ENCODE data around the gene FBXL20. TPM values are rescaled to one million over a fixed set of nuclear protein-coding genes. Genes with fewer than 3 reads are reported as not detected.
"Not testable (repeated sequence)": the region's sequence is repeated elsewhere in the genome, so short reads cannot be mapped to it uniquely, and the experiment has no call there.

Gene FBXL20
- total RNA-seq, 2 experiments from 2014 or later, result 14.2 to 15.4 TPM

GRCh38 chr17:39270923-39271322 lies 130.5 kb downstream of the FBXL20 start:
- Mint-ChIP-seq H3K27ac (no peak overlapping the region), H3K4me1 (ENCODE audit: low read depth) (no peaks in the 10 kb centered on the region), H3K9me3 (no peaks in the 10 kb centered on the region), H3K36me3 (ENCODE audit: low read depth) (peaks cover 3% of the 10 kb centered on the region), H3K27me3 (ENCODE audit: low read depth) (no peaks in the 10 kb centered on the region), H3K4me3 (no peak overlapping the region)
- intact Hi-C loops (cut with micrococcal nuclease), result loop anchor here (5.0 kb wide), 1 partner anchor 276 kb away; no protein-coding TSS in a partner anchor
- CTCF ChIA-PET, result interaction anchor here (1.0 to 1.2 kb wide), 2 partner anchors 11 to 14 kb away, joined by 3 read pairs; no protein-coding TSS in a partner anchor
- peak; percentile 33 for DNase-seq

- intact Hi-C loops (cut with micrococcal nuclease), result no loop called here
- no peaks in the 10 kb centered on the region for H3K4me1 Mint-ChIP-seq (ENCODE audit: low read depth)
- CTCF ChIA-PET, result interaction anchor here (0.6 to 1.7 kb wide), 2 partner anchors 20 kb away, joined by 4 to 6 read pairs; no protein-coding TSS in a partner anchor
These were observed 137.3 kb downstream of the FBXL20 start for GRCh38 chr17:39264119-39264518.

GRCh38 chr17:39261286-39261685 lies 140.1 kb downstream of the FBXL20 start:
- peak; percentile 42 for DNase-seq
- Mint-ChIP-seq H3K4me1 (ENCODE audit: low read depth) (no peaks in the 10 kb centered on the region), H3K36me3 (ENCODE audit: low read depth) (peaks cover 6% of the 10 kb centered on the region), H3K27me3 (ENCODE audit: low read depth) (no peaks in the 10 kb centered on the region), H3K27ac (no peak overlapping the region), H3K4me3 (no peak overlapping the region), H3K9me3 (no peaks in the 10 kb centered on the region)
- intact Hi-C loops (cut with micrococcal nuclease), result no loop called here
- CTCF ChIA-PET, result interaction anchor here (1.3 kb wide), 1 partner anchor 17 kb away, joined by 3 read pairs; no protein-coding TSS in a partner anchor

More at GRCh38 chr17:39264119-39264518, 137.3 kb downstream of the FBXL20 start:
- Mint-ChIP-seq H3K27me3 (ENCODE audit: low read depth) (no peaks in the 10 kb centered on the region), H3K4me3 (no peak overlapping the region), H3K27ac (no peak overlapping the region), H3K9me3 (no peaks in the 10 kb centered on the region), H3K36me3 (ENCODE audit: low read depth) (peaks cover 4% of the 10 kb centered on the region)
- DNase-seq, result no peak

- DNase-seq, result no peak
- no peaks in the 10 kb centered on the region for H3K27me3 Mint-ChIP-seq (ENCODE audit: low read depth)
- intact Hi-C loops (cut with micrococcal nuclease), result no loop called here
- H3K4me3 Mint-ChIP-seq, result no peak overlapping the region
- CTCF ChIA-PET, result interaction anchor here (1.1 to 23.8 kb wide), 3 partner anchors 8 to 47 kb away, joined by 3 to 502 read pairs (median 5); no protein-coding TSS in a partner anchor
- H3K27ac Mint-ChIP-seq, result no peak overlapping the region
- no peaks in the 10 kb centered on the region for H3K9me3 Mint-ChIP-seq
- no peaks in the 10 kb centered on the region for H3K4me1 Mint-ChIP-seq (ENCODE audit: low read depth)
- H3K36me3 Mint-ChIP-seq (ENCODE audit: low read depth), result peaks cover 1% of the 10 kb centered on the region
These were observed 148.5 kb downstream of the FBXL20 start for GRCh38 chr17:39252788-39253460.

GRCh38 chr17:39251997-39252396 lies 149.4 kb downstream of the FBXL20 start:
- no peaks in the 10 kb centered on the region for H3K9me3 Mint-ChIP-seq
- no peak overlapping the region for H3K27ac Mint-ChIP-seq
- CTCF ChIA-PET, result interaction anchor here (0.7 to 23.8 kb wide), 3 partner anchors 11 to 46 kb away, joined by 3 to 502 read pairs (median 3); no protein-coding TSS in a partner anchor
- no peak for DNase-seq
- intact Hi-C loops (cut with micrococcal nuclease), result no loop called here
- no peaks in the 10 kb centered on the region for H3K4me1 Mint-ChIP-seq (ENCODE audit: low read depth)
- H3K27me3 Mint-ChIP-seq (ENCODE audit: low read depth), result no peaks in the 10 kb centered on the region
- H3K4me3 Mint-ChIP-seq, result no peak overlapping the region
- H3K36me3 Mint-ChIP-seq (ENCODE audit: low read depth), result no peaks in the 10 kb centered on the region

- H3K36me3 Mint-ChIP-seq (ENCODE audit: low read depth); DNase-seq; H3K27me3 Mint-ChIP-seq (ENCODE audit: low read depth); intact Hi-C loops (cut with micrococcal nuclease); H3K27ac Mint-ChIP-seq; H3K4me3 Mint-ChIP-seq; H3K4me1 Mint-ChIP-seq (ENCODE audit: low read depth); H3K9me3 Mint-ChIP-seq: not testable (repeated sequence)
- CTCF ChIA-PET, result interaction anchor here (0.6 to 23.8 kb wide), 5 partner anchors 8 to 85 kb away, joined by 3 to 502 read pairs (median 3); no protein-coding TSS in a partner anchor
These were observed 151.3 kb downstream of the FBXL20 start for GRCh38 chr17:39250076-39250475.

GRCh38 chr17:39246274-39246673 lies 155.2 kb downstream of the FBXL20 start:
- CTCF ChIA-PET, result interaction anchor here (1.3 to 23.8 kb wide), 4 partner anchors 8 to 40 kb away, joined by 3 to 502 read pairs (median 65); no protein-coding TSS in a partner anchor
- no peak for DNase-seq
- Mint-ChIP-seq H3K27me3 (ENCODE audit: low read depth) (no peaks in the 10 kb centered on the region), H3K36me3 (ENCODE audit: low read depth) (no peaks in the 10 kb centered on the region), H3K9me3 (no peaks in the 10 kb centered on the region), H3K4me3 (no peak overlapping the region), H3K4me1 (ENCODE audit: low read depth) (peaks cover 7% of the 10 kb centered on the region), H3K27ac (no peak overlapping the region)
- intact Hi-C loops (cut with micrococcal nuclease), result no loop called here

- intact Hi-C loops (cut with micrococcal nuclease), result loop anchor here (1.0 to 5.0 kb wide), 3 partner anchors 10 to 263 kb away; no protein-coding TSS in a partner anchor
- H3K4me3 Mint-ChIP-seq, result no peak overlapping the region
- peaks cover 8% of the 10 kb centered on the region for H3K4me1 Mint-ChIP-seq (ENCODE audit: low read depth)
- DNase-seq, result peak; percentile 96
- CTCF ChIA-PET, result interaction anchor here (0.6 to 23.8 kb wide), 33 partner anchors 9 to 577 kb away, joined by 3 to 502 read pairs (median 4); partner anchors contain the start of genes PLXDC1 and RPL19
- H3K36me3 Mint-ChIP-seq (ENCODE audit: low read depth), result no peaks in the 10 kb centered on the region
- no peak overlapping the region for H3K27ac Mint-ChIP-seq
- no peaks in the 10 kb centered on the region for H3K9me3 Mint-ChIP-seq
- no peaks in the 10 kb centered on the region for H3K27me3 Mint-ChIP-seq (ENCODE audit: low read depth)
These were observed 156.5 kb downstream of the FBXL20 start for GRCh38 chr17:39244600-39245570.

GRCh38 chr17:39244016-39244599 lies 157.3 kb downstream of the FBXL20 start:
- CTCF ChIA-PET, result interaction anchor here (0.6 to 23.8 kb wide), 32 partner anchors 9 to 577 kb away, joined by 3 to 502 read pairs (median 4); partner anchors contain the start of genes PLXDC1 and RPL19
- Mint-ChIP-seq H3K4me3 (no peak overlapping the region), H3K4me1 (ENCODE audit: low read depth) (peaks cover 16% of the 10 kb centered on the region), H3K9me3 (no peaks in the 10 kb centered on the region), H3K27me3 (ENCODE audit: low read depth) (no peaks in the 10 kb centered on the region), H3K27ac (no peak overlapping the region), H3K36me3 (ENCODE audit: low read depth) (no peaks in the 10 kb centered on the region)
- no peak for DNase-seq
- intact Hi-C loops (cut with micrococcal nuclease), result loop anchor here (1.0 to 5.0 kb wide), 3 partner anchors 9 to 262 kb away; no protein-coding TSS in a partner anchor

- Mint-ChIP-seq H3K36me3 (ENCODE audit: low read depth) (no peaks in the 10 kb centered on the region), H3K9me3 (no peaks in the 10 kb centered on the region), H3K4me1 (ENCODE audit: low read depth) (peaks cover 24% of the 10 kb centered on the region), H3K27ac (no peak overlapping the region), H3K4me3 (no peak overlapping the region), H3K27me3 (ENCODE audit: low read depth) (no peaks in the 10 kb centered on the region)
- CTCF ChIA-PET, result interaction anchor here (0.6 to 23.8 kb wide), 7 partner anchors 10 to 304 kb away, joined by 3 to 502 read pairs (median 6); no protein-coding TSS in a partner anchor
- intact Hi-C loops (cut with micrococcal nuclease), result loop anchor here (5.0 kb wide), 1 partner anchor 261 kb away; no protein-coding TSS in a partner anchor
- DNase-seq, result no peak
These were observed 158.3 kb downstream of the FBXL20 start for GRCh38 chr17:39243155-39243554.

- no peaks in the 10 kb centered on the region for H3K27me3 Mint-ChIP-seq (ENCODE audit: low read depth)
- no peak overlapping the region for H3K4me3 Mint-ChIP-seq
- CTCF ChIA-PET, result interaction anchor here (0.5 to 23.8 kb wide), 6 partner anchors 12 to 624 kb away, joined by 3 to 502 read pairs (median 4); partner anchors contain the start of gene IKZF3
- DNase-seq, result no peak
- peaks cover 30% of the 10 kb centered on the region for H3K4me1 Mint-ChIP-seq (ENCODE audit: low read depth)
- H3K27ac Mint-ChIP-seq, result no peak overlapping the region
- intact Hi-C loops (cut with micrococcal nuclease), result loop anchor here (5.0 kb wide), 1 partner anchor 258 kb away; no protein-coding TSS in a partner anchor
- no peaks in the 10 kb centered on the region for H3K36me3 Mint-ChIP-seq (ENCODE audit: low read depth)
- H3K9me3 Mint-ChIP-seq, result no peaks in the 10 kb centered on the region
These were observed 160.8 kb downstream of the FBXL20 start for GRCh38 chr17:39240631-39241030.

All from activated naive CD4-positive, alpha-beta T cell treated with anti-CD3 and anti-CD28 coated beads for 36 hours (primary cell).